ENCODE data around the gene SCMH1.

Gene SCMH1

GRCh38 chr1:41241749-41242341 lies at the start of gene SCMH1:
SCMH1 (minus strand) TSS chr1:41242306; CDS start chr1:41186133, 56,173 bp downstream.
- TF ChIP-seq FOXM1 (IDR thresholded peaks at IDR 0.05; ENCODE audit: borderline replicate concordance, low read depth) (no peak), EP300 (IDR thresholded peaks at IDR 0.05; ENCODE audit: borderline replicate concordance) (no peak), RAD21 (IDR thresholded peaks at IDR 0.05; ENCODE audit: low read depth) (no peak), NFIC (IDR thresholded peaks at IDR 0.05) (no peak), USF1 (IDR thresholded peaks at IDR 0.05) (no peak), REST (IDR thresholded peaks at IDR 0.05; ENCODE audit: low read depth) (no peak), ZBTB7A (IDR thresholded peaks at IDR 0.05; ENCODE audit: low read depth) (peak; percentile 67; the same call in 1 of the 2 replicates), MAX (IDR thresholded peaks at IDR 0.05) (peak; percentile 49), CEBPB (IDR thresholded peaks at IDR 0.05) (no peak), EGR1 (IDR thresholded peaks at IDR 0.05) (peak; percentile 63), TEAD4 (IDR thresholded peaks at IDR 0.05) (0 out of 2 replicates have a peak, but pooled peaks have one; percentile 13), CREB1 (IDR thresholded peaks at IDR 0.05; ENCODE audit: low read depth) (no peak), YY1 (IDR thresholded peaks at IDR 0.05; ENCODE audit: low read depth) (peak; percentile 86), TAF1 (IDR thresholded peaks at IDR 0.05; ENCODE audit: low read depth) (peak; percentile 44; the same call in 1 of the 2 replicates), TCF12 (IDR thresholded peaks at IDR 0.05; ENCODE audit: low read depth) (no peak)

GRCh38 chr1:41291195-41291594 lies 49.1 kb upstream of the SCMH1 start:
- no peak for TF ChIP-seq FOXM1 (IDR thresholded peaks at IDR 0.05; ENCODE audit: borderline replicate concordance, low read depth)
- TF ChIP-seq ZBTB7A (IDR thresholded peaks at IDR 0.05; ENCODE audit: low read depth): no peak
- no peak for TF ChIP-seq RAD21 (IDR thresholded peaks at IDR 0.05; ENCODE audit: low read depth)
- TF ChIP-seq REST (IDR thresholded peaks at IDR 0.05; ENCODE audit: low read depth): no peak

- TF ChIP-seq TCF12 (IDR thresholded peaks at IDR 0.05; ENCODE audit: low read depth) (no peak), USF1 (IDR thresholded peaks at IDR 0.05) (no peak), TAF1 (IDR thresholded peaks at IDR 0.05; ENCODE audit: low read depth) (no peak), TEAD4 (IDR thresholded peaks at IDR 0.05) (no peak), CEBPB (IDR thresholded peaks at IDR 0.05) (no peak), EGR1 (IDR thresholded peaks at IDR 0.05) (no peak), CREB1 (IDR thresholded peaks at IDR 0.05; ENCODE audit: low read depth) (no peak), RAD21 (IDR thresholded peaks at IDR 0.05; ENCODE audit: low read depth) (no peak), MAX (IDR thresholded peaks at IDR 0.05) (no peak), FOXM1 (IDR thresholded peaks at IDR 0.05; ENCODE audit: borderline replicate concordance, low read depth) (no peak), EP300 (IDR thresholded peaks at IDR 0.05; ENCODE audit: borderline replicate concordance) (no peak), REST (IDR thresholded peaks at IDR 0.05; ENCODE audit: low read depth) (no peak), YY1 (IDR thresholded peaks at IDR 0.05; ENCODE audit: low read depth) (no peak), NFIC (IDR thresholded peaks at IDR 0.05) (no peak), ZBTB7A (IDR thresholded peaks at IDR 0.05; ENCODE audit: low read depth) (no peak)
Measured at GRCh38 chr1:41289196-41289595, 47.1 kb upstream of the SCMH1 start.

- TF ChIP-seq USF1 (IDR thresholded peaks at IDR 0.05) (no peak), MAX (IDR thresholded peaks at IDR 0.05) (no peak), EP300 (IDR thresholded peaks at IDR 0.05; ENCODE audit: borderline replicate concordance) (no peak), TEAD4 (IDR thresholded peaks at IDR 0.05) (no peak), CEBPB (IDR thresholded peaks at IDR 0.05) (no peak), EGR1 (IDR thresholded peaks at IDR 0.05) (no peak), FOXM1 (IDR thresholded peaks at IDR 0.05; ENCODE audit: borderline replicate concordance, low read depth) (no peak), NFIC (IDR thresholded peaks at IDR 0.05) (no peak), CREB1 (IDR thresholded peaks at IDR 0.05; ENCODE audit: low read depth) (no peak), REST (IDR thresholded peaks at IDR 0.05; ENCODE audit: low read depth) (no peak), RAD21 (IDR thresholded peaks at IDR 0.05; ENCODE audit: low read depth) (no peak), ZBTB7A (IDR thresholded peaks at IDR 0.05; ENCODE audit: low read depth) (no peak)
Measured at GRCh38 chr1:41286992-41287391, 44.9 kb upstream of the SCMH1 start.
